Activated CD8-positive, alpha-beta memory T cell treated with anti-CD3 and anti-CD28 coated beads for 4 hours (primary cell): ENCODE results near the gene PLEKHA7.

ENCODE experiments used
- DNase-seq, 2 donors: peaks; one replicate each; pipeline ENCODE4 v3.0.0-alpha.2; 2020; ENCODE audit warnings: low read depth in 2 of 2

The PLEKHA7 gene

GRCh38 chr11:16774936-16775613 is 239.1 kb downstream of the PLEKHA7 start:
- DNase-seq = no peak

GRCh38 chr11:16773981-16774935 is 240.0 kb downstream of the PLEKHA7 start:
- DNase-seq = no peak

- DNase-seq = no peak
Observed at GRCh38 chr11:16772141-16772512, 242.1 kb downstream of the PLEKHA7 start.

GRCh38 chr11:16771350-16772140 is 242.7 kb downstream of the PLEKHA7 start:
- DNase-seq = no peak

GRCh38 chr11:16770016-16770415 is 244.2 kb downstream of the PLEKHA7 start:
- DNase-seq = no peak

- DNase-seq = no peak
Observed at GRCh38 chr11:16769386-16769785, 244.8 kb downstream of the PLEKHA7 start.

GRCh38 chr11:16767957-16768356 is 246.3 kb downstream of the PLEKHA7 start:
- no peak for DNase-seq

- no peak for DNase-seq
Observed at GRCh38 chr11:16767137-16767536, 247.1 kb downstream of the PLEKHA7 start.

GRCh38 chr11:16764888-16765287 is 249.3 kb downstream of the PLEKHA7 start:
- DNase-seq = no peak

- DNase-seq = no peak
Observed at GRCh38 chr11:16763746-16764145, 250.5 kb downstream of the PLEKHA7 start.

- no peak for DNase-seq
Observed at GRCh38 chr11:16759857-16760508, 254.2 kb downstream of the PLEKHA7 start.

GRCh38 chr11:16758382-16759024 is 255.7 kb downstream of the PLEKHA7 start:
- DNase-seq = no peak

GRCh38 chr11:16750417-16750816 is 263.8 kb downstream of the PLEKHA7 start:
- DNase-seq = no peak

- no peak for DNase-seq
Observed at GRCh38 chr11:16749666-16750065, 264.5 kb downstream of the PLEKHA7 start.

GRCh38 chr11:16749092-16749491 is 265.1 kb downstream of the PLEKHA7 start:
- no peak for DNase-seq

GRCh38 chr11:16745950-16746605 is 268.1 kb downstream of the PLEKHA7 start:
- DNase-seq = no peak

GRCh38 chr11:16744128-16744725 is 270.0 kb downstream of the PLEKHA7 start:
- DNase-seq = no peak

GRCh38 chr11:16743478-16743877 is 270.7 kb downstream of the PLEKHA7 start:
- DNase-seq = no peak

- DNase-seq = no peak
Observed at GRCh38 chr11:16741473-16741872, 272.7 kb downstream of the PLEKHA7 start.
